ENCODE measurements around the gene PCDH19. TPM values are rescaled to one million over a fixed set of nuclear protein-coding genes. Genes with fewer than 3 reads are reported as not detected.

Gene PCDH19
- polyA plus RNA-seq, 2 of the 4 experiments (the other 2 are of a cell fraction) = 0.01 to 0.03 TPM

GRCh38 chrX:100340491-100341141 is 69.5 kb downstream of the PCDH19 start:
- CTCF ChIA-PET = interaction anchor here (0.8 to 1.0 kb wide), 2 partner anchors 10 to 72 kb away, joined by 3 read pairs; no protein-coding TSS in a partner anchor

GRCh38 chrX:100328351-100328750 is 81.7 kb downstream of the PCDH19 start:
- no peak overlapping the region for H3K4me2 ChIP-seq
- H3K9me3 ChIP-seq = no peaks in the 10 kb centered on the region
- no peak overlapping the region for H3K4me3 ChIP-seq
- 20% methylated on average over 6 of the region's 6 CpGs for WGBS (ENCODE audit: missing lambda C conversion rate)
- no peak for DNase-seq (ENCODE audit: low read depth in 1 of 2, low spot score in 1 of 2)
- ChIA-PET CTCF (no interaction called here), POLR2A (no interaction called here)
- no peak for TF ChIP-seq JUNB (IDR thresholded peaks at IDR 0.05)
- TF ChIP-seq NFE2L2 (conservative IDR thresholded peaks at IDR 0.05; ENCODE audit: low read length) = no peak
- TF ChIP-seq RFX5 (IDR thresholded peaks at IDR 0.05) = no peak
- no peak for TF ChIP-seq ATOH8 (CRISPR knock-in tag; IDR thresholded peaks at IDR 0.05; ENCODE audit: low read depth)
- TF ChIP-seq TP53 (CRISPR knock-in tag; IDR thresholded peaks at IDR 0.05) = no peak
- TF ChIP-seq KDM1A (IDR thresholded peaks at IDR 0.05; ENCODE audit: low read depth) = no peak
- TF ChIP-seq RAD21 (conservative IDR thresholded peaks at IDR 0.05 in 1 of 2, IDR thresholded peaks at IDR 0.05 in 1 of 2) = no peak
- no peak for TF ChIP-seq HEYL (CRISPR knock-in tag; IDR thresholded peaks at IDR 0.05)
- TF ChIP-seq MAFK (IDR thresholded peaks at IDR 0.05; ENCODE audit: partially characterized antibody) = no peak
- TF ChIP-seq ZC3H11A (IDR thresholded peaks at IDR 0.05) = no peak
- TF ChIP-seq CTCF (IDR thresholded peaks at IDR 0.05) = no peak
- ATAC-seq = no peak
- H3K27ac ChIP-seq = no peak overlapping the region
- H3K4me1 ChIP-seq = no peaks in the 10 kb centered on the region
- FAIRE-seq = no peak

More at GRCh38 chrX:100340491-100341141, 69.5 kb downstream of the PCDH19 start:
- Histone ChIP-seq H3K27ac (no peak overlapping the region), H3K4me1 (no peaks in the 10 kb centered on the region), H3K4me3 (no peak overlapping the region), H3K9me3 (no peaks in the 10 kb centered on the region), H3K4me2 (no peak overlapping the region)
- FAIRE-seq = peak; percentile 32
- POLR2A ChIA-PET = no interaction called here
- no peak for ATAC-seq
- no peak for DNase-seq (ENCODE audit: low read depth in 1 of 2, low spot score in 1 of 2)
- TF ChIP-seq KDM5A (IDR thresholded peaks at IDR 0.05) (no peak), RAD21 (conservative IDR thresholded peaks at IDR 0.05 in 1 of 2, IDR thresholded peaks at IDR 0.05 in 1 of 2) (no peak), EHF (CRISPR knock-in tag; IDR thresholded peaks at IDR 0.05) (no peak), CTCF (IDR thresholded peaks at IDR 0.05) (no peak), ESRRA (IDR thresholded peaks at IDR 0.05; ENCODE audit: borderline replicate concordance, low read length) (no peak), NPAS2 (CRISPR knock-in tag; IDR thresholded peaks at IDR 0.05; ENCODE audit: borderline replicate concordance) (no peak), ZC3H11A (IDR thresholded peaks at IDR 0.05) (no peak), MYC (IDR thresholded peaks at IDR 0.05; ENCODE audit: borderline replicate concordance, low read length) (no peak), CEBPB (IDR thresholded peaks at IDR 0.05) (no peak), RCOR1 (IDR thresholded peaks at IDR 0.05; ENCODE audit: low read depth, low read length) (no peak)

- POLR2A ChIA-PET = no interaction called here
- TF ChIP-seq RCOR1 (IDR thresholded peaks at IDR 0.05; ENCODE audit: low read depth, low read length) (no peak), POLR2AphosphoS2 (conservative IDR thresholded peaks at IDR 0.05; ENCODE audit: low read length) (no peak), NR3C1 (IDR thresholded peaks at IDR 0.05) (no peak), SREBF2 (IDR thresholded peaks at IDR 0.05) (no peak), TP53 (CRISPR knock-in tag; IDR thresholded peaks at IDR 0.05) (no peak), RNF2 (IDR thresholded peaks at IDR 0.05; ENCODE audit: borderline replicate concordance, low read depth) (no peak), EHF (CRISPR knock-in tag; IDR thresholded peaks at IDR 0.05) (no peak), HEYL (CRISPR knock-in tag; IDR thresholded peaks at IDR 0.05) (no peak), CHD2 (IDR thresholded peaks at IDR 0.05; ENCODE audit: low read length, partially characterized antibody) (no peak), RAD21 (conservative IDR thresholded peaks at IDR 0.05 in 1 of 2, IDR thresholded peaks at IDR 0.05 in 1 of 2) (no peak), USF2 (IDR thresholded peaks at IDR 0.05) (no peak), EHMT2 (IDR thresholded peaks at IDR 0.05; ENCODE audit: low read depth) (no peak), CBX8 (IDR thresholded peaks at IDR 0.05) (no peak), MAZ (IDR thresholded peaks at IDR 0.05; ENCODE audit: borderline replicate concordance, low read depth, low read length) (no peak), ZFP36 (IDR thresholded peaks at IDR 0.05; ENCODE audit: borderline replicate concordance, partially characterized antibody) (no peak), POLR2A (IDR thresholded peaks at IDR 0.05; ENCODE audit: low read length) (no peak), MAX (IDR thresholded peaks at IDR 0.05) (no peak)
- Histone ChIP-seq H3K9me3 (no peaks in the 10 kb centered on the region), H3K27ac (no peak overlapping the region), H3K4me3 (no peak overlapping the region), H3K4me2 (no peak overlapping the region), H3K4me1 (no peaks in the 10 kb centered on the region)
- CTCF ChIA-PET = interaction anchor here (1.0 kb wide), 1 partner anchor 60 kb away, joined by 3 read pairs; no protein-coding TSS in a partner anchor
- ATAC-seq = no peak
- no peak for FAIRE-seq
- WGBS (ENCODE audit: missing lambda C conversion rate) = 0% methylated on average over 2 of the region's 2 CpGs
- DNase-seq (ENCODE audit: low read depth in 1 of 2, low spot score in 1 of 2) = no peak
These were observed 90.4 kb downstream of the PCDH19 start for GRCh38 chrX:100319716-100320115.
